ENCODE results near the gene KPNA1.

The KPNA1 gene

GRCh38 chr3:122382888-122383666, 131.7 kb downstream of the KPNA1 start, which contains the start of gene MIX23:
TSS of gene MIX23 (minus strand) at chr3:122383231. CDS start at chr3:122383224, 7 bp downstream.
- peak; percentile 82 to 85 for DNase-seq (ENCODE audit: low read depth in 2 of 2)

- DNase-seq (ENCODE audit: low read depth in 2 of 2), result no peak
These were observed 136.8 kb downstream of the KPNA1 start for GRCh38 chr3:122377975-122378374.

DNA sequence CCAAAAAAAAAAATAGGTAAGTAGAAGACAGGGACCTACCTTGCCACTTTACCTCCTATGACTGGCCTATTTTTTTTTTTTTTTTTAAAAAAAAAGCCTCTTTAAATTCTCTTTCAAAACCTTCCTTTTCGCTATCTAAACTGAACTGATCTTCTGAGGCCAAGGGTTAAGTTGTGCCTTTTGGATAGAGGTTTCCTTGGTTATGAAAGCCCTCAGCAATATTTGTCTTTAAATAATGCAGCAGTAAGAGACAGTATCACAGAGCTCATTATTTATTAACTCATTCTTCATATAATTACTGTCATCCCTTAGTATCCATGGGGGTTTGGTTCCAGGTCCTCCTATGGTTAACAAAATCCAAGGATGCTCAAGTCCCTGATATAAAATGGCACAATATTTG, 140.7 kb downstream of the KPNA1 start:
- DNase-seq (ENCODE audit: low read depth in 2 of 2), result no peak

All from activated CD4-positive, alpha-beta T cell treated with anti-CD3 and anti-CD28 coated beads for 24 hours (primary cell).